AG04450 (cell line): ENCODE measurements around the gene PLLP. TPM values are rescaled to one million over a fixed set of nuclear protein-coding genes. Genes with fewer than 3 reads are reported as not detected.

Experiments used
- CTCF ChIA-PET: fragments of 300-600, 350-600 bp; formaldehyde crosslinking; extraction: SDS; loops from one replicate; lab custom pipeline; 2022; ENCODE audit warnings: antibody characterized with exemption, inconsistent platforms; lab: Charles Lee
- POLR2A ChIA-PET: fragments of 350-600 bp; formaldehyde crosslinking; extraction: SDS; loops from one replicate; lab custom pipeline; 2021; ENCODE audit warnings: antibody characterized with exemption, inconsistent platforms; lab: Yijun Ruan, JAX
- DNase-seq: peaks from one replicate; pipeline ENCODE4 v3.0.0-alpha.2; 2011; ENCODE audit warnings: low read depth, low spot score
- H3K27ac ChIP-seq: one replicate; pipeline ENCODE4 v1.5.1; 2012; ENCODE audit warnings: low read depth, low read length, control low read depth
- H3K27me3 ChIP-seq: one replicate; pipeline ENCODE4 v1.6.0; 2012; ENCODE audit warnings: low read length; ENCODE audit not compliant: control insufficient read depth, insufficient read depth
- H3K4me3 ChIP-seq: 2 replicates; pipeline ENCODE4 v1.5.1; 2011; ENCODE audit warnings: mild to moderate bottlenecking, low read depth, low read length, control low read depth
- H3K9me3 ChIP-seq: 2 replicates; pipeline ENCODE4 v1.5.1; 2012; ENCODE audit warnings: low read length; ENCODE audit not compliant: control insufficient read depth, insufficient read depth
- polyA plus RNA-seq: library from polyadenylated mRNA; depleted of rRNA; stranded (reverse); fragments of >200 nt; gene quantifications from 2 replicates; pipeline ENCODE4 v1.2.3, GENCODE V29; 2011
- TF ChIP-seq, protein P1 (sequence below): IDR thresholded peaks from 2 replicates; pipeline ENCODE4 v1.5.1; 2011; ENCODE audit warnings: low read depth, low read length, control low read depth, inconsistent platforms

PLLP gene
- polyA plus RNA-seq, 1 experiment, result 0.10 TPM

DNA sequence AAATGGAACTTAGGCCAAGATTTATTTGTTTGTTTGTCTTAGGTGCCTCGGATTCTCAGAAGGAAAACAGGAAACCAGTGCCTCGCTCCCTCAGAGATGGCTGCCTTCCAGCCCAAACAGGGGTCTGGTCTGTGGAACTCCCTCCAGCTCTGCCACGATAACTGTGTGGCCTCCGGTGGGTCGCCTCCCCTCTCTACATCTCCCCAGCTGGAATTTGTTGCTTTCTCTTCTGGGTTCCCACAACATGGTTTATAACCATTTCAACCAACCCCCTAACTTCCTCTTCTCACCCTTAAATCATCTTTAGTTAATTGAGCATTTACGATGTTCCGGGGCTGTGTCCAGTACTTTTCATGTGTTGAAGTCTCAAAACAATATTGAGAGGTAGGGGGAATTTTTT lies 30.9 kb upstream of the PLLP start:
- Histone ChIP-seq H3K27ac (no peak overlapping the region), H3K27me3 (peaks cover 23% of the 10 kb centered on the region), H3K9me3 (no peaks in the 10 kb centered on the region), H3K4me3 (no peak overlapping the region)
- TF ChIP-seq, protein P1, sequence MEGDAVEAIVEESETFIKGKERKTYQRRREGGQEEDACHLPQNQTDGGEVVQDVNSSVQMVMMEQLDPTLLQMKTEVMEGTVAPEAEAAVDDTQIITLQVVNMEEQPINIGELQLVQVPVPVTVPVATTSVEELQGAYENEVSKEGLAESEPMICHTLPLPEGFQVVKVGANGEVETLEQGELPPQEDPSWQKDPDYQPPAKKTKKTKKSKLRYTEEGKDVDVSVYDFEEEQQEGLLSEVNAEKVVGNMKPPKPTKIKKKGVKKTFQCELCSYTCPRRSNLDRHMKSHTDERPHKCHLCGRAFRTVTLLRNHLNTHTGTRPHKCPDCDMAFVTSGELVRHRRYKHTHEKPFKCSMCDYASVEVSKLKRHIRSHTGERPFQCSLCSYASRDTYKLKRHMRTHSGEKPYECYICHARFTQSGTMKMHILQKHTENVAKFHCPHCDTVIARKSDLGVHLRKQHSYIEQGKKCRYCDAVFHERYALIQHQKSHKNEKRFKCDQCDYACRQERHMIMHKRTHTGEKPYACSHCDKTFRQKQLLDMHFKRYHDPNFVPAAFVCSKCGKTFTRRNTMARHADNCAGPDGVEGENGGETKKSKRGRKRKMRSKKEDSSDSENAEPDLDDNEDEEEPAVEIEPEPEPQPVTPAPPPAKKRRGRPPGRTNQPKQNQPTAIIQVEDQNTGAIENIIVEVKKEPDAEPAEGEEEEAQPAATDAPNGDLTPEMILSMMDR, result no peak
- POLR2A ChIA-PET, result no interaction called here
- CTCF ChIA-PET, result no interaction called here
- no peak for DNase-seq

DNA sequence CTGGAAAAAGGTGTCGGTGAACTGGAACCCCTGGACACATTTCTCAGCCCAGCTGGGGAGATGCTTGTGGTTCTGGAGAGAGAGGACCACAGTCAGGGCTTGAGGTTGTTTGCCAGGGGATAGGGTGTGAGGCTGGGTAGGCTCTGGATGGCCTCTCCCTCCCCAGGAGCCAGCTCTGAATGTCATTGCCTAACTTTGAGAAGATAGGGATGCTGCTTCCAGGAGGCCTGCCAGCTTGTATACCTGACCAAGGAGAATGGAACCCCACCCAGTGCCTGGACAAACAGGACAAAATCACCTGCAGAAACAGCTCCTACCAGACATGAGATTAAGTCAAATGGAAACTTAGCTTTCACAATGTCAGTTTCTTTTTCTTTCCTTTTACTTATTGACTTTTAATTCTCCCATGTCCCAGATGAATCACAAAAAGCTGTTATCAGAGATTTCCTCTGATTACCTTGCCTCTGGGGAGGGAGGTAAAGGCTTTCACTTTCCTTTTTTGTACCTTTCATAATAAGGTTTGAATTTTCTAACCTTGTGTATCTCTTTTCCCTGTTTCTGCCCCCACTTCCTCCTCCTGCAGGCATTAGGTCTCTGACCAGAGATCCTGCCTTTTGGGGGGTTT lies 29.8 kb upstream of the PLLP start:
- CTCF ChIA-PET, result interaction anchor here (0.9 kb wide), 2 partner anchors 102 to 206 kb away, joined by 3 to 4 read pairs; no protein-coding TSS in a partner anchor
- no peak for DNase-seq
- Histone ChIP-seq H3K4me3 (no peak overlapping the region), H3K9me3 (no peaks in the 10 kb centered on the region), H3K27me3 (peaks cover 29% of the 10 kb centered on the region), H3K27ac (no peak overlapping the region)
- TF ChIP-seq, protein P1, result no peak
- POLR2A ChIA-PET, result no interaction called here

DNA sequence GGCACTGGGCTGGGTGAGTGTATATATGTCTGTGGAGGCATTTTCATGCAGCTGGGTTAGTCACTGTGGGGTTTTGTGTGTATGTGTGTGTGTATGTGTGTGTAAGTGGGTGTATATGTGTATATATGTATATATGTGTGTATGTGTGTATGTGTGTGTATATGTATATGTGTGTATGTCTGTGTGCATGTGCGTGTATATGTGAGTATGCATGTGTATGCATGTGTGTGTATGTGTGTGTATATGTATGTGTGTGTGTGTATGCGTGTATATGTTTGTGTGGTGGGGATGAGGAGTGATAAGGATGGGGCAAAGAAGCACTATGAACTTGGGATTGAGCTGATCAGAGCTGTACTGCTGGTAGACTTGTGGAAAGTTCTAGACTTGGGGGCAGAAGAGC lies 29.0 kb upstream of the PLLP start:
- ChIA-PET CTCF (interaction anchor here (0.9 kb wide), 2 partner anchors 103 to 206 kb away, joined by 3 to 4 read pairs; no protein-coding TSS in a partner anchor), POLR2A (no interaction called here)
- no peak for DNase-seq
- H3K4me3 ChIP-seq, result no peak overlapping the region
- H3K27ac ChIP-seq, result no peak overlapping the region
- TF ChIP-seq, protein P1, result no peak
- peaks cover 31% of the 10 kb centered on the region for H3K27me3 ChIP-seq
- H3K9me3 ChIP-seq, result no peaks in the 10 kb centered on the region

DNA sequence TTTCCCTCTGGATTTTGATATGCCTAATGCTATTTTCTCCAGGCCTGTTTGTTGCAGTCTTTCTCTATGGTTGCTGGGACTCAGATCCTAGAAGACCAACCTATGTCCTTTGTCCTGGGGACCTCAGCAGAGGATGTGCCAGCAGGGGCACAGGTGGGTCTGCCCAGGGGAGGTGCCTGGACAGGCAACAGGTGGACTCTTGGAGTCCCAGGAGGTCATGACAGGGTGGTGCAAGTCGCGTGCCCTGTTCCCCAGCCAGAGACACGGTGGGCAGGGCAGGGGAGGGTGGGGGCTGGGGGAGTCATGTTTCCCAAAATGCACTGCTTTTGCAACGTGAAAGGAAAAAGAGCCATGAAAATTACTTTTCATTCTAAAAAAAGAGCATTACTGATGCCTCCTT lies 26.3 kb upstream of the PLLP start:
- H3K27ac ChIP-seq, result no peak overlapping the region
- TF ChIP-seq, protein P1, result no peak
- CTCF ChIA-PET, result interaction anchor here (1.4 to 1.6 kb wide), 2 partner anchors 9 to 10 kb away, joined by 3 to 6 read pairs; no protein-coding TSS in a partner anchor

DNA sequence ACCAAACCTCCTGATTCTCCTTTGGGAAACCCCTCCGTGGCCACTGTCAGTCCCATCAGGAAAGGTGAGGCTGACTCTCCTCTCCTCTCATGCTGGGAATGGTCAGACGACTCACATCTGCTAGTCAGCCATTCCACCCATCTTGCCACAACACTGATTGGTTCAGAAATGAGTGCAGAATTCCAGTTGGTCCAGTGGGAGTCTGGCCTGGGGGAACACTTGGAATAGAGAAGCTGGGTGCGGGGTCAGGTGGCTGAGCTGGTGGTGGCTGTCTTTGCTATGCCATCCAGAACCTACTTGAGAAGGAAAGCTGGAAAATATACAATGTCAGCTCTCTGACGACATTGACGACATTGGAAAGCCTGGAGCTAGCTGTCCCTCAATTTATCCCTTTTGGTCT lies 23.6 kb upstream of the PLLP start:
- DNase-seq, result no peak
- no peak overlapping the region for H3K27ac ChIP-seq
- POLR2A ChIA-PET, result no interaction called here
- TF ChIP-seq, protein P1, result no peak
- H3K4me3 ChIP-seq, result no peak overlapping the region
- peaks cover 57% of the 10 kb centered on the region for H3K27me3 ChIP-seq
- no peaks in the 10 kb centered on the region for H3K9me3 ChIP-seq
- CTCF ChIA-PET, result interaction anchor here (1.4 to 1.7 kb wide), 2 partner anchors 109 to 110 kb away, joined by 4 to 6 read pairs; no protein-coding TSS in a partner anchor

More for the DNA sequence above, 26.3 kb upstream of the PLLP start:
- Histone ChIP-seq H3K27me3 (peaks cover 50% of the 10 kb centered on the region), H3K4me3 (no peak overlapping the region), H3K9me3 (no peaks in the 10 kb centered on the region)
- POLR2A ChIA-PET, result interaction anchor here (0.6 kb wide), 1 partner anchor 70 kb away, joined by 4 read pairs; no protein-coding TSS in a partner anchor
- DNase-seq, result no peak
